Lung microvascular endothelial cell (primary cell): ENCODE measurements around the gene KRTAP5-1. TPM values are rescaled to one million over a fixed set of nuclear protein-coding genes. Genes with fewer than 3 reads are reported as not detected.
A peak's percentile ranks its signal among the peaks of the same experiment; 100 is the strongest.

Source experiments
- DNase-seq, 2 donors: peaks; one replicate each; pipeline versions ENCODE4 v3.0.0 to v3.0.0-alpha.2; 2010; ENCODE audit warnings: low read depth in 2 of 2
- total RNA-seq: library from RNA; depleted of rRNA; stranded (reverse); fragments of >200 nt; gene quantifications from 2 replicates; pipeline ENCODE4 v1.2.1, GENCODE V29; 2014

Gene KRTAP5-1
- total RNA-seq, 1 donor from 2014 or later = not detected

- DNase-seq = no peak
These were observed 24.3 kb downstream of the KRTAP5-1 start for GRCh38 chr11:1560649-1561251.

DNA sequence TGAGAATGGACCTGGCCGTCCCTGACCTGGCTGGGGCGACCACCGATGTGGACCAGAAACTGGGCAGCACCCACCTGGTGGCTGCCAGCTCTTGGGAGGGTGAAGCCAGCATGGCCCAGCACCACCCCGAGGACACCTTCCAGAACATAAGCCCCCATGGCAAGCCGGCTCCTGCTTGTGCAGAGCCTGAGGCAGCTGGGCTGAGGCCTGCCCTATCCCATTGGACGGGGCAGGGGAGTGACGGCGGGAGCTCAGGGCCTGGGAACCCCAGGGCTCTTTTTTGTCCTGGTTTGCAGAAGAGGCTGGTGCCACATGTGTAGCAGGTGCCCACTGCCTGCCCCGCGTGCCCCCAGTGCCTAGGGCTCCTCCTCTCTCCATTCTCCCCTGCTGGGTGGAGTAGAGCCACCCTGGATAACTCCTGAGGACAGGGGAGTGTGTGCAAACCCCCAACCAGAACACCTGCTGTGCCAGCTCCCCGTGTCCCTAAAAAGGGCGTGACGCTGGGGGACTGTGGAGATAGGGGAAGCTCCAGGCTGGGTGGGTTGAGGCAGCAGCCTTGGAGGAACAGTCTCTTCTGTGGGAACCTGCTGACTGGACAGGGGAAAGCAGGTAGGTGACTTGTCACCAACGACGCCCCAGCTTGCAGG is 25.0 kb downstream of the KRTAP5-1 start:
- no peak for DNase-seq

- DNase-seq = peak in 1 of 2 donors; percentile 57
These were observed 25.8 kb downstream of the KRTAP5-1 start for GRCh38 chr11:1559111-1559951.

DNA sequence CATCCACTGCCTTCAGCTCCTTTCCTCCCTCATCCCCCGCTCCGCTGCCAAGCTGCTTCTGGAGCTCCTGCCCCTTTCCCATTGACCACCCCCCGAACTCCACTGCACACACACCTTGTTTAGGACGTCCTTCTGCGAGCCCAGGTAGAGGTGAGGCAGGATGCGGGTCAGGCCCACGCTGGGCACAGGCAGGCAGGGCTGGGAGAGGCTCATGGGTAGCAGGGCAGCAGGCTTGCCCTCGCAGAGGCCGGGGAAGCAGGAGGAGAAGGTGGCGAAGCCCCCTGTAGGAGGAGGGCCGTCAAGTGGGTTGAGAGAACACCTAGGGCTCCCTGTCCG is 26.3 kb downstream of the KRTAP5-1 start:
- no peak for DNase-seq

- peak; percentile 45 to 69 for DNase-seq
These were observed 26.9 kb downstream of the KRTAP5-1 start for GRCh38 chr11:1557904-1558774.

- no peak for DNase-seq
These were observed 27.8 kb downstream of the KRTAP5-1 start for GRCh38 chr11:1557051-1557884.

- no peak for DNase-seq
These were observed 28.7 kb downstream of the KRTAP5-1 start for GRCh38 chr11:1556278-1556902.

DNA sequence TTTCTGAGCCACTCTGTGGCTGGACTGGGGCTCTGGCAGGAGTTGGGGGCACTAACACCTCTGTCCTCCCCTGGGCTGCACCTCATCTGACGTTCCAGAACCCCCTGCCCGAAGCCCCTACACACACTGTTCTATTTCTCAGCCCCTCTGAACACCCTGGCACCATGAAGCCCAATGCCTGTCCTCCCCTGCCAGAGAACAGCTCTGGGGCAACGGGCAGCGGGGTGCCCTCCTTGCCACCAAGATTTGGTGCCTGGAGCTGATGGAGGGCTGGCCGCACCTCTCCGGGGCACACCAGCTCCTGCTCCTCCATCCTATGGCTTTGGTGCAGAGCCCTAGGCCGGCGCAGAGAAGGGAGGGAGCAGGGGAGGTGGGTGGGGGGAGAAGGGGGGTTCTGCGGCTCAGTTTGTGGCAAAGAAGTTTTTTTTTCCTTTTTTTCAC is 29.4 kb downstream of the KRTAP5-1 start:
- no peak for DNase-seq

- no peak for DNase-seq
These were observed 29.9 kb downstream of the KRTAP5-1 start for GRCh38 chr11:1554981-1555712.

DNA sequence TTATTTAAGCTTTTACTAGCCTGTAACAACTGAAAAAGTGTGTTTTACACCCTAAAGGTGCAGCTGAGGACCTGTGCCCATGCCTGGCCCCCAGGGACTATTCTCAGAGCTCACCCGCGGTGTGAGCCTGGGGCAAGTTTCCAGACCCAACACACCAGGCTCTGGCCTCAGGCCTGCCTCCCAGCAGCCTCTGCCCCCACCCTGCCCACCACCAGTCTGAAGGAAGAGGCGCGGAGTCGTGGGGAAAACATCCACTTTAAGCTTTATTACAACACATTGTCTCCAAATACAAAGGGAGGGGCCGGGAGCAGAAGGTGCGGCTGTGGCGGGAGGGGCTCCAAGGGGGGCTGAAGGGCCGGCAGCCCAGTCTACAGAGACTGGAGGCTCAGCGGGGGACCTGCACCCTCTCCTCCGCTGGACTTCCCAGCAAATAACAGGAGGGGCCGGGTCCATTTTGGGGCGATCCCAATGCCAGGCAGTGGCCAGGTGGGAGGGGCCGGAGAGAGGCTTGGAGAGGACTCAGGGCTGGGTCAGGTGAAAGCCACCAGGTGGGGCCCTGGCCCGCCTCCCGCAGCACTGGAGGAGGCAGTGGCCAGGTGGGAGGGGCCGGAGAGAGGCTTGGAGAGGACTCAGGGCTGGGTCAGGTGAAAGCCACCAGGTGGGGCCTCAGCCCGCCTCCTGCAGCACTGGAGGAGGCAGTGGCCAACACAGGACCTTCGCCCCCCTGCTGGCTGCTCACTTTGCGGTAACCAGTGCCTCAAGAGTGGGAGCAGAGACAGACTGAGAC is 31.1 kb downstream of the KRTAP5-1 start:
- no peak for DNase-seq

- DNase-seq = no peak
These were observed 35.4 kb downstream of the KRTAP5-1 start for GRCh38 chr11:1549338-1550330.

- DNase-seq = peak in 1 of 2 donors; percentile 25
These were observed 36.6 kb downstream of the KRTAP5-1 start for GRCh38 chr11:1548221-1549070.

- DNase-seq = no peak
These were observed 37.5 kb downstream of the KRTAP5-1 start for GRCh38 chr11:1547467-1548098.

DNA sequence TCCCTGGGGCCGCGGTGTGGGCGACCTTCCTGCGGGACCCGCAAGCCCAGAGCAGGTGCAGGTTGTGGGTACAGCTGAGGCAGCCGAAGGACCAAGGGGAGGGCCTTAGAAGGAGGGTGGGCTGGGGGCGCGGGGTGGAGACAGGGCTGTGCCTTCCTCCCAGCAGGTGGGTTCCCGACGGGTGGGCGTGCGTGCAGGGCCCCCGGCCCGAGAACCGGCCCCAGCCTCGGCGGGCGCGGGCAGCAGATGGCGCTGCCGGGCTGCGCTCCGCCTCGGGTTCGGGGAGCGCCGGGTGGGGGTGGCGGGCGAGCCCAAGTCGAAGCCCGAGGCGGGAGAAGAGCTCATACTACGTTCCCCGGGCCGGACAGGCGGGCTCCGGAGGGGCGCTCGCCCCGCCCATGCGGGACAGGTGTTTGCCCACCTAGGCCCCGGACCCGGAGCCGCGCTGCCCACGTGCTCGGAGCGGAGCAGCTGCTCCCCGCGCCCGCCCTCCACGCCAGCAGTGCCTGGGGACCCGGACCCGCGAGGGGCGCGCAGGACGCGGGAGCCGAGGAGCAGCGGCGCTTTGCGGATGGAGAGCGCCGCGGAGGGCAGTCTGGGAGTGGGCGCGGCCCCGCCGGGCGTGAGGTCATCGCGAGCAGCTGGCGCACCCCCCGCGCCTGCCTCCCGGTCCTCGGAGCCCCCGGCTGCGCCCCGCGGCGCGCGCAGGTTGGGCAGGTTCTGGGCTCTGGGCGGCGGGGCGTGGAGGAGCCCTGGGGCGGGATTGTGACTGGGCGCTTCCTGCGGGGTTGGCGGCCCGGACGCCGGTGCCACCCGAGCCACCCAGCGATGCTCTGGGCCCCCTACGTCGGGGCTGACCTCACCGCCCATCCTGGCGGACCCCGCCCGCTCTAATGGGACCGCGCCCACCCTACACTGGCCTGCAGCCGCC is 38.3 kb downstream of the KRTAP5-1 start:
- DNase-seq = peak; percentile 28 to 51

- DNase-seq = no peak
These were observed 39.0 kb downstream of the KRTAP5-1 start for GRCh38 chr11:1546077-1546535.
